GM18907 (cell line): Measurements from ENCODE around the gene CD180.
A peak's percentile ranks its signal among the peaks of the same experiment; 100 is the strongest.
"Not testable (repeated sequence)": the region's sequence is repeated elsewhere in the genome, so short reads cannot be mapped to it uniquely, and the experiment has no call there.

ENCODE experiments used
- ATAC-seq: cut with Tn5 transposase; IDR thresholded peaks from one replicate; pipeline ENCODE4 v1.9.1; 2021; ENCODE audit warnings: mild to moderate bottlenecking, moderate library complexity; ENCODE audit not compliant: unreplicated experiment

Gene CD180

GRCh38 chr5:67189931-67190330, 6.7 kb downstream of the CD180 start:
- no peak for ATAC-seq

DNA sequence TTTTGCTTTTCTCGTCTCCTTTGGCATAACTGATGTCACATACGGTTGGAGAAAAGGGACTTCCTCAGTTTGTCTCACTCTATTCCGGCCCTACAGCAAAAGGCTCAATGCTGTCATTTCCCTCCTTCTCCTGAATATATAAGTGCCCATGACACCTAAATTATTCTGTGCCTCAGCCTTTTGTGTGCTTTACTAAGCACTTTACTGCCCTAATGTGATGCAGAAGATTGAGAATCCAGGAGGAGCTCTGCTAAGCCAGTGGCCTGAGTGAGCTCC, 7.6 kb downstream of the CD180 start:
- no peak for ATAC-seq

- ATAC-seq: no peak
These were observed 8.1 kb downstream of the CD180 start for GRCh38 chr5:67188274-67189078.

- peak; percentile 87 for ATAC-seq
These were observed 9.4 kb downstream of the CD180 start for GRCh38 chr5:67187006-67187715.

DNA sequence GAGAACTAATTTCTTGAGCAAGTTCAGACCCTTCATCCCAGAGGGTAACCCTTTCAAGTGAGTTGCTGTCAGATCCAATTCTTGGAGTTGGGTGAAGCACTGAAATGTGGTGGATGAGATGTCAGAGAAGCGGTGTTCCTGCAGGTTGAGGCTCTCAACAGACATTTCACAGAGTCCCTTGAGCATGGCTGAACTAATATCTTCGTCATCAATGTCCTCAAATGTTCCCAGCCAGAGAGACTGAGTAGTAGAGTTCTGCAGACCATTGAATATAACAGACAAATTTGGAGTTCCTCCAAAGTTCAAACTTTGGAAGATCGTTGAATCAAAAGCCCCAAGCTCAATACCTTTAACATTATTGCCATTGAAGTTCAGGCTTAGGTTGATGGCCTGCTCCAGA, 12.7 kb downstream of the CD180 start:
- ATAC-seq: no peak

DNA sequence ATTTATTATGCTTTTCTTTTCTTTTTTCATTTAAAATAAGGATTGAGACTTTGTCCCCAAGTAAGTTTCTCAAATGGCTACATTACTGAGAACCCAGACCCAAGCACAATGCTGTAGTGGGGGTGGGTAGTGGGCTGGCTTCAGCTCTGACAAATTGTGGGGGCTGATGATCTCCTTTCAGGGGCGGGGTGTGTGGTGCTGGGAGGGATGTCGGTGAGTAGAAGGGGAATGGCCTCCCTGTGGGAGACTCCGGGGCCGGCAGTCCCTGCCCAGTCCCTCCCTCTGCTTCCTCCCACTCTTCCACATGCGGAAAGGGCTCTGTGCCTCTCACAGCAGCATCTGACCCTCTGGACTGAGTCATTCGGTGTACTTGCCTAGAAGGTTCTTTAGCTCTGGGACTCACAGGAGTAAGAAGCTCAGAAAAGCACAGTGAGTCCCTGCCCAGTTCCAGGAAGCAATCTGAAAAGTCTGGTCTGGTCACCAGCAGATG, 14.3 kb downstream of the CD180 start:
- no peak for ATAC-seq

DNA sequence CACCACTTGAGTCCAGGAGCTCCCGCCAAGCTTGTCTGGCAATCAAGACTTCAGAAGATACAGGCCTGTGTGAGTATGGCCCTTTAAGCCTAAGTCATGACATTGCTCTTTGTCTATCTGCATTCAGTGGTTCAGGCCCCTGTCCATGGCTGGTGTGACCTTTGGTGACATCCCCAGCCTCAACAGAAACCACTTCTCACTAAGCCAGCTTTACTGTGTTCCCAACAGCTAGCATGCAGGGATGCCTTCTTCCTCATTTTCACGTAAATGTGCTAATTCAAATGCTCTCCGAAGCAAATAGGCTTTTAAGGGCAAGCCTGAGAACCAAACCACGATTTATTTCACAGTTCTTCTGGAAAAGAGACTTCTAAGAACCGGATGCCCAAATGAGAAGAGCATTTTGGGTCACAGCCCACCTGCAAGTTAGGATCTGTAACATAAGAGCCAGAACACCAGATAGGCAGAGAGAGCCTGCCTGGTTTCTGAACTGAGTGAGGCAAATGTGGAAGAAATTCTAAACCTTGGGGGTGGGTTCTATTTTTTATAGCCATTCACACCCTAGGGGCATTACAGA, 14.9 kb downstream of the CD180 start:
- no peak for ATAC-seq

DNA sequence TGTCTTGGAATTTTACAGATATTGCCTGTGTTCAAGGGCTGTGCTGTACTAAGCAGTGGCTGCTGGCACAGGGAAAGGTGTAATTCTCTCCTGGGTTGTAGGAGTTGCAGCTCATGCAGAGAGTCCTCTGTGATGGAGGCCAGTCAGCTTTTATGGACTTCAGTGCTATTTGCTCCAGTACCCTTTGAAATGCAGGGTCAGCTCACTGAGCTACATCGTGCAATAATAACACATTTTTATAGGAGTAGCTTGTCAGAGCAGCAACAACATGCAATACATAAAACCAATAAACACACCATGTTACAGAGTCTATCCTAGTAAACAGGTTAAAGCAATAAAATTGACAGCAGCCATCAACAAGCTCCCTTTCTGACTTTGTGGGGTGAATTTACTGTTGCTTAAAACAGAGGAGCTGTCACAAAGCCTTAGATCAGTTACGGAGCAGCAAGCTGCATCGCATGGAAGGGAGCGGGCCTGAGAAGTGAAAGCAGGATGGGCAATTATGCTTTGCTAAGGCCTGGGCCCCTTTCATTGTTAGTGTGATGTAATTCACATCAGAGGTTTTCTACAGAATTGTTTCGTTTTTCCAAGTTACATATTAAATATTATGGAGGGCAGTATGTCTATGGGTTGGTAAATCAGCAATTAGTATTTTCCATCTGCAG, 16.8 kb downstream of the CD180 start:
- no peak for ATAC-seq

DNA sequence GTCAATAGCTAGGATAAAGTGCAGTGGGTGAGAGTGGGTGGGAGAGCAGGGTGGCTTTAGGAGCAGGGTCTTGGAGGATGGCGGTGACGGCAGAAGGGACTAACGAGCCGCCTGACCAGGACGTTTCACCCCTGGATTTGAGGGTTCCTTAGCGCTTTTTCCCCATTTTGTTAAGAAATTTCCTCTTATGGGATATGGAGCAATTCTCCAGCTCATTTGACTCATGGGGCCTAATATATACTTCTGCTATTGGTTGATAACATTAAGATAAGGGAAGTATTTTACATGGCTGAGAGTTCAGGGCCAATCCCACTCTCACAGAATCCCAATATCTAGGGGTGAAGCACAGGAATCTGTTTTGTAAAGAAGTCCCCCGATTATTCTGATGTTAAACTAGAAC, 17.6 kb downstream of the CD180 start:
- ATAC-seq: no peak

DNA sequence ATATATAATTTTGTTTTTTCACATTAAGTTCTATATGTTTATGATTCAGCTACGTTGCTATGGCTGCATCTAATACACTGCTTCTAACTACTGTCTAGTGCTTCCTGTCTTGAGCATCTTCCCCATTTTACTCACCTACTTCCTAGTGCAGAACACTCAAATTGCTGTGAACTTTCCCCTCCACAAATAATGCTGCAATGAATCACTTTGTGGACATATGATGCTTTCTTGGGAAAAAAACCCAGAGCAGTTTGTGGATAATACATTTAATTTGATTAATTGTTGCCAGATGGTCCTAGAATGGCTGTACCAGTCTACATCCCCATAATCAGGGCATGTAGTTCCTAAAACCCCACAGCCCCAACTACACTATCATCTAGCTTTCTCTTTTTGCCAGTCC, 18.5 kb downstream of the CD180 start:
- no peak for ATAC-seq

GRCh38 chr5:67176936-67177335, 19.7 kb downstream of the CD180 start:
- ATAC-seq: no peak

DNA sequence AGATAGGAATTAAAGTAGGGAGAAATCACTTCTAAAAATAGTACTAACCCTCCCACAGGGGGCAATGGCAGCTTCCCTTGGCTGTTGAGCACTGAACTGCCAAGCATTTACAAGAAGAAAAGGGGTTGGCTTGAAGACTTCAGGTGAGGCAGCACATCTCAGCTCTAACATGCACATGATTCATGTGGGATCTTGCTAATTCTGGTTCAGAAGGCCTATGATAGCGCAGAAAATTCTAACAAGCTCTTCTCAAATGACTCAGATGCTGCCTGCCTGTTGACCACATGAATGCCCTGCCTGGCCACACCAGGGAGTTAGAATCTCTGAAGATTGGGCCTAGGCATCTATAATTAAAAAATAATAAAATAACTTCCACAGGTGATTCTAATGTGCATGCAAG, 22.6 kb downstream of the CD180 start:
- ATAC-seq: no peak

GRCh38 chr5:67173351-67173750, 23.2 kb downstream of the CD180 start:
- not testable (repeated sequence) for ATAC-seq

- no peak for ATAC-seq
These were observed 25.8 kb downstream of the CD180 start for GRCh38 chr5:67170767-67171166.

DNA sequence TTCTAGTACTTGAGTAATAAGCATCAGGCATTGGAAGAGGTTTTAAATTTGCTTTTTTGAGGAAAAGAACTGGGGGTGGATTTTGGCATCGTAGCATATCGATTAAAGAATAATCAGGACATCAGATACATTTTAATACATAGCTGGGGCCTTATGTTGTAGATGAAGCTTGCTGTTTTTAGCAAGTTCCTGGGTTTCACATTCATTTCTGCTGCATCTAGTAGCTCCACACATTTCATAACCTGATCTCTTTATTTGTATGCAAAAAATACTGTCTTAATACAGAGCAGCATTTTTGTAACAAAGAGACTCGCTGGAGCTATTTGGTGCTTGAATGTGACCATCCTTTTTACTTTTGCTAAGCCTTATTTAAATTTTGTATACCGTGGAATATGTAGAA, 28.5 kb downstream of the CD180 start:
- ATAC-seq: no peak

GRCh38 chr5:67166460-67167285, 29.9 kb downstream of the CD180 start:
- ATAC-seq: peak; percentile 36

- peak; percentile 90 for ATAC-seq
These were observed 30.8 kb downstream of the CD180 start for GRCh38 chr5:67165526-67166459.

- ATAC-seq: no peak
These were observed 31.6 kb downstream of the CD180 start for GRCh38 chr5:67164856-67165525.
